K562 (cell line): ENCODE measurements around the gene MPHOSPH9. TPM values are rescaled to one million over a fixed set of nuclear protein-coding genes. Genes with fewer than 3 reads are reported as not detected.

Source experiments
- SETDB1 ChIP-seq: IDR thresholded peaks from one replicate; pipeline ENCODE4 v1.6.1; 2012; ENCODE audit warnings: low read length, control low read depth, inconsistent platforms
- ZNF232 ChIP-seq: sonication (generic); formaldehyde crosslinking; IDR thresholded peaks from 2 replicates; pipeline ENCODE4 v1.8.0; 2022; ENCODE audit warnings: mild to moderate bottlenecking, missing genetic modification reagents
- ZNF274 ChIP-seq: IDR thresholded peaks from 2 replicates; pipeline ENCODE4 v1.6.1; 2011; ENCODE audit warnings: low read depth, mild to moderate bottlenecking, low read length, moderate library complexity, borderline replicate concordance
- polyA plus RNA-seq, 8 experiments: library from polyadenylated mRNA; depleted of rRNA in 4 of 8; stranded (reverse) in 5 of 8; unstranded in 3 of 8; fragments of >200 nt; fragmentation: Nextera tagmentation in 2 of 8; fragmentation: Illumina TruSeq in 1 of 8; extraction: Ambion mirVana in 2 of 8; extraction: Trizol in 1 of 8; gene quantifications; 2 replicates each; pipeline versions ENCODE4 v1.2.1 to v1.2.3, GENCODE V29; 2011 to 2014; ENCODE audit warnings: inconsistent platforms in 1 of 8, missing spikeins in 1 of 8
- total RNA-seq, 7 experiments: library from RNA; depleted of rRNA in 6 of 7; stranded (reverse); fragments of >200 nt in 6 of 7; fragmentation: Illumina TruSeq in 2 of 7; extraction: Trizol in 2 of 7; gene quantifications; 2 replicates each; pipeline versions ENCODE4 v1.2.1 to v1.2.3, GENCODE V29; 2011 to 2021; ENCODE audit warnings: low replicate concordance in 1 of 7
- TF ChIP-seq, protein P1 (sequence below): fragments of 250-450 bp; sonication (Bioruptor Pico); IDR thresholded peaks from 2 replicates; pipeline ENCODE4 v1.4.0; 2020; ENCODE audit warnings: mild to moderate bottlenecking, moderate library complexity, borderline replicate concordance
- TF ChIP-seq, protein P2 (sequence below), 3 experiments: fragments of 200-800 bp in 1 of 3; fragments of 250-450 bp in 1 of 3; fragments of 450-650 bp in 1 of 3; sonication (Bioruptor Pico) in 1 of 3; sonication (Bioruptor generic) in 1 of 3; formaldehyde crosslinking in 1 of 3; IDR thresholded peaks; 2 replicates each; pipeline versions ENCODE4 v1.6.1 to v1.8.0; 2016 to 2022; ENCODE audit warnings: mild to moderate bottlenecking in 2 of 3, missing genetic modification characterization in 2 of 3, missing compliant biosample characterization in 1 of 3, moderate library complexity in 1 of 3
- TF ChIP-seq, protein P3 (sequence below): IDR thresholded peaks from 3 replicates; pipeline ENCODE4 v1.6.1; 2011; ENCODE audit warnings: borderline replicate concordance, mild to moderate bottlenecking, moderate library complexity; ENCODE audit not compliant: insufficient read length; ENCODE audit errors: extremely low read depth
- TF ChIP-seq, protein P4 (sequence below): fragments of 250-450 bp; sonication (Bioruptor Pico); IDR thresholded peaks from 2 replicates; pipeline ENCODE4 v1.5.0; 2021
- TF ChIP-seq, protein P5 (sequence below): fragments of 250-450 bp; sonication (Bioruptor Pico); IDR thresholded peaks from 2 replicates; pipeline ENCODE4 v1.5.0; 2022; ENCODE audit warnings: mild to moderate bottlenecking
- TF ChIP-seq, protein P6 (sequence below), 2 experiments: IDR thresholded peaks; 2 replicates each; pipeline ENCODE4 v1.6.1; 2011; ENCODE audit warnings: borderline replicate concordance in 1 of 2, control low read depth in 1 of 2, low read depth in 1 of 2, low read length in 1 of 2, mild to moderate bottlenecking in 1 of 2, mixed read lengths in 1 of 2, moderate library complexity in 1 of 2; ENCODE audit not compliant: insufficient read depth in 1 of 2, insufficient read length in 1 of 2, poor library complexity in 1 of 2, severe bottlenecking in 1 of 2; ENCODE audit errors: extremely low read depth in 1 of 2

The MPHOSPH9 gene
- total and polyA plus RNA-seq, 9 of the 15 experiments (the other 6 are each of a cell fraction or from before 2014, with no cell fraction given) = 14.2 to 103 (median 54.5) TPM

DNA sequence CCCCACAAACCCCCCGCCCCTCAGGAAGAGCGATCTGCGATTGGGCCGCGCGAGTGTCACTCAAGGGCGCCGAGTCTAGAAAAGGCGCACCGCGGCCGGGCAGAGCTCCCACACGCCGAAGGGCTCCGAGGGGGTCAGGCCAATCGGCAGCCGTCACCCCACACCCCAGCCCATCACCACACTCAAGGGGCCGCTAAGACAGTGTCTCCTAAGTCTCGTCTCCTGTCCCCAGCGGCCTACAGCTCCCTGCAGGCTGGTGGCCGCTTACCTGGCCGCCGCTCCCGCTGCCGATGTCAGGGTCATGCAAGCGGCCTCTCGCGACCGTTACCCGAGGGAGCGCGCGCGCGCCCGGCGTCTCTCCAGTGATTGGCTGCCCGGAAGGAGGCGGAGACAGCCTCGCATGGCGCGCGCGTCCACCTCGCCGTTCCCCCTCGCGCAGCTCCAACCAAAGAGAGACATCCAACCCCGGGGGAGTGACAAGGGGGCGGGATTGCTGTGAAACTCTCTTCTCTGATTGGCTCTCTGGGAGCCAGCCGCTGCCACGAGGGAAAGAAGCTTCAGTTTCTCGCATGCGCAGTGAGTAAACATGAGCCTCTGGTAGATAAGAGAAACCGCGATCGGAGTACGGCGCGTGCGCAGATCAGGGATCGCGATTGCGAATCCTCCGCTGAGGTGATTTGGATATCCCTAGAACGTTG, at the start of gene MPHOSPH9, which contains the start of gene MTRFR (continued):
- TF ChIP-seq, protein P1, sequence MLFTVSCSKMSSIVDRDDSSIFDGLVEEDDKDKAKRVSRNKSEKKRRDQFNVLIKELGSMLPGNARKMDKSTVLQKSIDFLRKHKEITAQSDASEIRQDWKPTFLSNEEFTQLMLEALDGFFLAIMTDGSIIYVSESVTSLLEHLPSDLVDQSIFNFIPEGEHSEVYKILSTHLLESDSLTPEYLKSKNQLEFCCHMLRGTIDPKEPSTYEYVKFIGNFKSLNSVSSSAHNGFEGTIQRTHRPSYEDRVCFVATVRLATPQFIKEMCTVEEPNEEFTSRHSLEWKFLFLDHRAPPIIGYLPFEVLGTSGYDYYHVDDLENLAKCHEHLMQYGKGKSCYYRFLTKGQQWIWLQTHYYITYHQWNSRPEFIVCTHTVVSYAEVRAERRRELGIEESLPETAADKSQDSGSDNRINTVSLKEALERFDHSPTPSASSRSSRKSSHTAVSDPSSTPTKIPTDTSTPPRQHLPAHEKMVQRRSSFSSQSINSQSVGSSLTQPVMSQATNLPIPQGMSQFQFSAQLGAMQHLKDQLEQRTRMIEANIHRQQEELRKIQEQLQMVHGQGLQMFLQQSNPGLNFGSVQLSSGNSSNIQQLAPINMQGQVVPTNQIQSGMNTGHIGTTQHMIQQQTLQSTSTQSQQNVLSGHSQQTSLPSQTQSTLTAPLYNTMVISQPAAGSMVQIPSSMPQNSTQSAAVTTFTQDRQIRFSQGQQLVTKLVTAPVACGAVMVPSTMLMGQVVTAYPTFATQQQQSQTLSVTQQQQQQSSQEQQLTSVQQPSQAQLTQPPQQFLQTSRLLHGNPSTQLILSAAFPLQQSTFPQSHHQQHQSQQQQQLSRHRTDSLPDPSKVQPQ (CRISPR knock-in tag) = no peak
- TF ChIP-seq, protein P2, sequence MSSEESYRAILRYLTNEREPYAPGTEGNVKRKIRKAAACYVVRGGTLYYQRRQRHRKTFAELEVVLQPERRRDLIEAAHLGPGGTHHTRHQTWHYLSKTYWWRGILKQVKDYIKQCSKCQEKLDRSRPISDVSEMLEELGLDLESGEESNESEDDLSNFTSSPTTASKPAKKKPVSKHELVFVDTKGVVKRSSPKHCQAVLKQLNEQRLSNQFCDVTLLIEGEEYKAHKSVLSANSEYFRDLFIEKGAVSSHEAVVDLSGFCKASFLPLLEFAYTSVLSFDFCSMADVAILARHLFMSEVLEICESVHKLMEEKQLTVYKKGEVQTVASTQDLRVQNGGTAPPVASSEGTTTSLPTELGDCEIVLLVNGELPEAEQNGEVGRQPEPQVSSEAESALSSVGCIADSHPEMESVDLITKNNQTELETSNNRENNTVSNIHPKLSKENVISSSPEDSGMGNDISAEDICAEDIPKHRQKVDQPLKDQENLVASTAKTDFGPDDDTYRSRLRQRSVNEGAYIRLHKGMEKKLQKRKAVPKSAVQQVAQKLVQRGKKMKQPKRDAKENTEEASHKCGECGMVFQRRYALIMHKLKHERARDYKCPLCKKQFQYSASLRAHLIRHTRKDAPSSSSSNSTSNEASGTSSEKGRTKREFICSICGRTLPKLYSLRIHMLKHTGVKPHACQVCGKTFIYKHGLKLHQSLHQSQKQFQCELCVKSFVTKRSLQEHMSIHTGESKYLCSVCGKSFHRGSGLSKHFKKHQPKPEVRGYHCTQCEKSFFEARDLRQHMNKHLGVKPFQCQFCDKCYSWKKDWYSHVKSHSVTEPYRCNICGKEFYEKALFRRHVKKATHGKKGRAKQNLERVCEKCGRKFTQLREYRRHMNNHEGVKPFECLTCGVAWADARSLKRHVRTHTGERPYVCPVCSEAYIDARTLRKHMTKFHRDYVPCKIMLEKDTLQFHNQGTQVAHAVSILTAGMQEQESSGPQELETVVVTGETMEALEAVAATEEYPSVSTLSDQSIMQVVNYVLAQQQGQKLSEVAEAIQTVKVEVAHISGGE (CRISPR knock-in tag; IDR thresholded peaks at IDR 0.05) = peak in 1 of 3 experiments; percentile 49; a peak in 2 of 6 replicates
- TF ChIP-seq ZNF274 = no peak
- TF ChIP-seq, protein P3, sequence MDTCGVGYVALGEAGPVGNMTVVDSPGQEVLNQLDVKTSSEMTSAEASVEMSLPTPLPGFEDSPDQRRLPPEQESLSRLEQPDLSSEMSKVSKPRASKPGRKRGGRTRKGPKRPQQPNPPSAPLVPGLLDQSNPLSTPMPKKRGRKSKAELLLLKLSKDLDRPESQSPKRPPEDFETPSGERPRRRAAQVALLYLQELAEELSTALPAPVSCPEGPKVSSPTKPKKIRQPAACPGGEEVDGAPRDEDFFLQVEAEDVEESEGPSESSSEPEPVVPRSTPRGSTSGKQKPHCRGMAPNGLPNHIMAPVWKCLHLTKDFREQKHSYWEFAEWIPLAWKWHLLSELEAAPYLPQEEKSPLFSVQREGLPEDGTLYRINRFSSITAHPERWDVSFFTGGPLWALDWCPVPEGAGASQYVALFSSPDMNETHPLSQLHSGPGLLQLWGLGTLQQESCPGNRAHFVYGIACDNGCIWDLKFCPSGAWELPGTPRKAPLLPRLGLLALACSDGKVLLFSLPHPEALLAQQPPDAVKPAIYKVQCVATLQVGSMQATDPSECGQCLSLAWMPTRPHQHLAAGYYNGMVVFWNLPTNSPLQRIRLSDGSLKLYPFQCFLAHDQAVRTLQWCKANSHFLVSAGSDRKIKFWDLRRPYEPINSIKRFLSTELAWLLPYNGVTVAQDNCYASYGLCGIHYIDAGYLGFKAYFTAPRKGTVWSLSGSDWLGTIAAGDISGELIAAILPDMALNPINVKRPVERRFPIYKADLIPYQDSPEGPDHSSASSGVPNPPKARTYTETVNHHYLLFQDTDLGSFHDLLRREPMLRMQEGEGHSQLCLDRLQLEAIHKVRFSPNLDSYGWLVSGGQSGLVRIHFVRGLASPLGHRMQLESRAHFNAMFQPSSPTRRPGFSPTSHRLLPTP = no peak
- TF ChIP-seq, protein P4, sequence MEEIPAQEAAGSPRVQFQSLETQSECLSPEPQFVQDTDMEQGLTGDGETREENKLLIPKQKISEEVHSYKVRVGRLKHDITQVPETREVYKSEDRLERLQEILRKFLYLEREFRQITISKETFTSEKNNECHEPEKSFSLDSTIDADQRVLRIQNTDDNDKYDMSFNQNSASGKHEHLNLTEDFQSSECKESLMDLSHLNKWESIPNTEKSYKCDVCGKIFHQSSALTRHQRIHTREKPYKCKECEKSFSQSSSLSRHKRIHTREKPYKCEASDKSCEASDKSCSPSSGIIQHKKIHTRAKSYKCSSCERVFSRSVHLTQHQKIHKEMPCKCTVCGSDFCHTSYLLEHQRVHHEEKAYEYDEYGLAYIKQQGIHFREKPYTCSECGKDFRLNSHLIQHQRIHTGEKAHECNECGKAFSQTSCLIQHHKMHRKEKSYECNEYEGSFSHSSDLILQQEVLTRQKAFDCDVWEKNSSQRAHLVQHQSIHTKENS (CRISPR knock-in tag) = no peak
- TF ChIP-seq, protein P5, sequence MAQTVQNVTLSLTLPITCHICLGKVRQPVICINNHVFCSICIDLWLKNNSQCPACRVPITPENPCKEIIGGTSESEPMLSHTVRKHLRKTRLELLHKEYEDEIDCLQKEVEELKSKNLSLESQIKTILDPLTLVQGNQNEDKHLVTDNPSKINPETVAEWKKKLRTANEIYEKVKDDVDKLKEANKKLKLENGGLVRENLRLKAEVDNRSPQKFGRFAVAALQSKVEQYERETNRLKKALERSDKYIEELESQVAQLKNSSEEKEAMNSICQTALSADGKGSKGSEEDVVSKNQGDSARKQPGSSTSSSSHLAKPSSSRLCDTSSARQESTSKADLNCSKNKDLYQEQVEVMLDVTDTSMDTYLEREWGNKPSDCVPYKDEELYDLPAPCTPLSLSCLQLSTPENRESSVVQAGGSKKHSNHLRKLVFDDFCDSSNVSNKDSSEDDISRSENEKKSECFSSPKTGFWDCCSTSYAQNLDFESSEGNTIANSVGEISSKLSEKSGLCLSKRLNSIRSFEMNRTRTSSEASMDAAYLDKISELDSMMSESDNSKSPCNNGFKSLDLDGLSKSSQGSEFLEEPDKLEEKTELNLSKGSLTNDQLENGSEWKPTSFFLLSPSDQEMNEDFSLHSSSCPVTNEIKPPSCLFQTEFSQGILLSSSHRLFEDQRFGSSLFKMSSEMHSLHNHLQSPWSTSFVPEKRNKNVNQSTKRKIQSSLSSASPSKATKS (CRISPR knock-in tag) = peak; percentile 23; the same call in 1 of the 2 replicates
- TF ChIP-seq, protein P6, sequence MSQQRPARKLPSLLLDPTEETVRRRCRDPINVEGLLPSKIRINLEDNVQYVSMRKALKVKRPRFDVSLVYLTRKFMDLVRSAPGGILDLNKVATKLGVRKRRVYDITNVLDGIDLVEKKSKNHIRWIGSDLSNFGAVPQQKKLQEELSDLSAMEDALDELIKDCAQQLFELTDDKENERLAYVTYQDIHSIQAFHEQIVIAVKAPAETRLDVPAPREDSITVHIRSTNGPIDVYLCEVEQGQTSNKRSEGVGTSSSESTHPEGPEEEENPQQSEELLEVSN (IDR thresholded peaks at IDR 0.05; ENCODE audit: borderline replicate concordance in 1 of 2, extremely low read depth in 1 of 2, insufficient read depth in 1 of 2, insufficient read length in 1 of 2, low read depth in 1 of 2, low read length in 1 of 2, poor library complexity in 1 of 2, severe bottlenecking in 1 of 2) = peak; percentile 82 to 85
- no peak for TF ChIP-seq SETDB1
- no peak for TF ChIP-seq ZNF232
